Peyer's patch (tissue), 4 donors: ENCODE measurements around the gene ZCCHC14. TPM values are rescaled to one million over a fixed set of nuclear protein-coding genes. Genes with fewer than 3 reads are reported as not detected.
"Not testable (repeated sequence)": the region's sequence is repeated elsewhere in the genome, so short reads cannot be mapped to it uniquely, and the experiment has no call there.

Experiments
- DNase-seq, 3 donors: peaks; one replicate each; pipeline ENCODE4 v3.0.0-alpha.2; 2017 to 2019
- H3K27ac ChIP-seq, 4 donors: fragments of 200-600 bp; sonication (generic); one replicate each; pipeline ENCODE4 v1.5.1; 2016 to 2019
- H3K27me3 ChIP-seq, 2 donors: fragments of 200-600 bp; sonication (generic); one replicate each; pipeline ENCODE4 v1.5.1; 2019
- H3K36me3 ChIP-seq, 3 donors: fragments of 200-600 bp; sonication (generic); one replicate each; pipeline ENCODE4 v1.5.1; 2016 to 2019
- H3K4me1 ChIP-seq, 4 donors: fragments of 200-600 bp; sonication (generic); one replicate each; pipeline ENCODE4 v1.5.1; 2016 to 2019
- H3K4me3 ChIP-seq, 4 donors: fragments of 200-600 bp; sonication (generic); 1 replicate in 3 of 4; 2 replicates in 1 of 4; pipeline ENCODE4 v1.5.1; 2016 to 2019; ENCODE audit warnings: mild to moderate bottlenecking in 1 of 4
- H3K9me3 ChIP-seq, 4 donors: fragments of 200-600 bp; sonication (generic); one replicate each; pipeline ENCODE4 v1.5.1; 2016 to 2019; ENCODE audit warnings: mild to moderate bottlenecking in 1 of 4
- POLR2A ChIP-seq, 2 donors: fragments of 450-650 bp; IDR thresholded peaks; one replicate each; pipeline ENCODE4 v1.5.1; 2017; ENCODE audit warnings: antibody characterized with exemption in 2 of 2, mild to moderate bottlenecking in 2 of 2, moderate library complexity in 2 of 2
- total RNA-seq, 4 donors: library from RNA; depleted of rRNA; stranded (reverse); fragments of >200 nt; gene quantifications; one replicate each; pipeline ENCODE4 v1.1.0, GENCODE V29; 2016
- TF ChIP-seq, protein P1 (sequence below), 6 experiments: fragments of 450-650 bp in 4 of 6; fragments of 200-600 bp in 2 of 6; sonication (generic) in 1 of 6; IDR thresholded peaks; one replicate each; pipeline ENCODE4 v1.5.1; 2017 to 2019; ENCODE audit warnings: antibody characterized with exemption in 6 of 6, mild to moderate bottlenecking in 3 of 6, moderate library complexity in 1 of 6

The ZCCHC14 gene
- total RNA-seq, 4 donors from 2014 or later = 28.1 to 68.9 (median 55.9) TPM

DNA sequence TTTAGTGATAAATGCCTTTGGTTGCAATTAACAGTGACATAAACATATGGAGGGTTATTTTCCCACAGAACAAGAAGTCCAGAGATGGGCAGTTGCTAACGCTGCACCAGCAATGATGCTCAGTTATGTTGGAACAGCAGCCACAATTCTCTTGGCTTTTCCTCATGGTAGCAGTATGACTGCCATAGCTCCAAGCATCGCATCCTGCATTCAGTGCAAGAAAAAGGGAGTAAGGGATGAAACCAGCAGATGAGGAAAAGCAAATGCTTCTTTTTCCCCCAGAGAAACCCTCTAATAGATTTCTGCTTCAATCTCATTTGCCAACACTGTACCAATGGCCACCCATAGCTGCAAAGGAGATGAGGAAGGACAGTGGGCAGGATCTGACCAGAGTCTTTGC is 13.0 kb upstream of the ZCCHC14 start:
- Histone ChIP-seq H3K36me3 (no peaks in the 10 kb centered on the region), H3K27me3 (no peaks in the 10 kb centered on the region), H3K9me3 (no peaks in the 10 kb centered on the region), H3K4me3 (no peak overlapping the region), H3K4me1 (no peaks in the 10 kb centered on the region), H3K27ac (no peak overlapping the region)
- DNase-seq = no peak
- no peak for TF ChIP-seq POLR2A (IDR thresholded peaks at IDR 0.05)
- TF ChIP-seq, protein P1, sequence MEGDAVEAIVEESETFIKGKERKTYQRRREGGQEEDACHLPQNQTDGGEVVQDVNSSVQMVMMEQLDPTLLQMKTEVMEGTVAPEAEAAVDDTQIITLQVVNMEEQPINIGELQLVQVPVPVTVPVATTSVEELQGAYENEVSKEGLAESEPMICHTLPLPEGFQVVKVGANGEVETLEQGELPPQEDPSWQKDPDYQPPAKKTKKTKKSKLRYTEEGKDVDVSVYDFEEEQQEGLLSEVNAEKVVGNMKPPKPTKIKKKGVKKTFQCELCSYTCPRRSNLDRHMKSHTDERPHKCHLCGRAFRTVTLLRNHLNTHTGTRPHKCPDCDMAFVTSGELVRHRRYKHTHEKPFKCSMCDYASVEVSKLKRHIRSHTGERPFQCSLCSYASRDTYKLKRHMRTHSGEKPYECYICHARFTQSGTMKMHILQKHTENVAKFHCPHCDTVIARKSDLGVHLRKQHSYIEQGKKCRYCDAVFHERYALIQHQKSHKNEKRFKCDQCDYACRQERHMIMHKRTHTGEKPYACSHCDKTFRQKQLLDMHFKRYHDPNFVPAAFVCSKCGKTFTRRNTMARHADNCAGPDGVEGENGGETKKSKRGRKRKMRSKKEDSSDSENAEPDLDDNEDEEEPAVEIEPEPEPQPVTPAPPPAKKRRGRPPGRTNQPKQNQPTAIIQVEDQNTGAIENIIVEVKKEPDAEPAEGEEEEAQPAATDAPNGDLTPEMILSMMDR (IDR thresholded peaks at IDR 0.05) = no peak

GRCh38 chr16:87503232-87503937 is 10.6 kb upstream of the ZCCHC14 start:
- H3K4me3 ChIP-seq, H3K27ac ChIP-seq, DNase-seq, H3K4me1 ChIP-seq, H3K9me3 ChIP-seq, H3K36me3 ChIP-seq, H3K27me3 ChIP-seq: not testable (repeated sequence)

- TF ChIP-seq, protein P1 (IDR thresholded peaks at IDR 0.05) = no peak
- no peak for TF ChIP-seq POLR2A (IDR thresholded peaks at IDR 0.05)
- H3K27ac ChIP-seq = no peak overlapping the region
Observed at GRCh38 chr16:87502308-87502969, 9.6 kb upstream of the ZCCHC14 start.

GRCh38 chr16:87501117-87501516 is 8.3 kb upstream of the ZCCHC14 start:
- H3K27me3 ChIP-seq = no peaks in the 10 kb centered on the region
- TF ChIP-seq, protein P1 (IDR thresholded peaks at IDR 0.05) = no peak
- TF ChIP-seq POLR2A (IDR thresholded peaks at IDR 0.05) = no peak

More at GRCh38 chr16:87502308-87502969, 9.6 kb upstream of the ZCCHC14 start:
- DNase-seq = no peak
- Histone ChIP-seq H3K9me3 (no peaks in the 10 kb centered on the region), H3K36me3 (no peaks in the 10 kb centered on the region), H3K4me1 (no peaks in the 10 kb centered on the region), H3K27me3 (no peaks in the 10 kb centered on the region), H3K4me3 (no peak overlapping the region)

GRCh38 chr16:87499189-87499486 is 6.3 kb upstream of the ZCCHC14 start:
- H3K4me1 ChIP-seq = peaks cover 5 to 26% (median 11%) of the 10 kb centered on the region in 4 donors
- no peaks in the 10 kb centered on the region for H3K36me3 ChIP-seq
- no peaks in the 10 kb centered on the region for H3K27me3 ChIP-seq
- TF ChIP-seq, protein P1 (IDR thresholded peaks at IDR 0.05) = no peak
- TF ChIP-seq POLR2A (IDR thresholded peaks at IDR 0.05) = no peak
- no peak for DNase-seq
- no peak overlapping the region for H3K4me3 ChIP-seq
- H3K27ac ChIP-seq = no peak overlapping the region
- H3K9me3 ChIP-seq = no peaks in the 10 kb centered on the region

More at GRCh38 chr16:87501117-87501516, 8.3 kb upstream of the ZCCHC14 start:
- H3K27ac ChIP-seq = no peak overlapping the region
- H3K9me3 ChIP-seq = no peaks in the 10 kb centered on the region
- peaks cover 5 to 11% (median 9%) of the 10 kb centered on the region in 4 donors for H3K4me1 ChIP-seq
- H3K4me3 ChIP-seq = no peak overlapping the region
- no peak for DNase-seq
- H3K36me3 ChIP-seq = no peaks in the 10 kb centered on the region
